Lung (tissue), 12 donors: ENCODE measurements around the gene PPP2R5C. TPM values are rescaled to one million over a fixed set of nuclear protein-coding genes. Genes with fewer than 3 reads are reported as not detected.

Source experiments
- ATAC-seq: fragments of 200-7000 bp; cut with Tn5 transposase; one replicate; pipeline ENCODE4 v1.9.1; 2020; ENCODE audit warnings: moderate number of reproducible peaks; ENCODE audit not compliant: insufficient read depth, low FRiP score
- DNase-seq, 3 donors: peaks; one replicate each; pipeline ENCODE4 v3.0.0-alpha.2; 2013 to 2017
- H3K27ac ChIP-seq, 2 donors: one replicate each; pipeline ENCODE4 v1.5.1; 2013; ENCODE audit warnings: mild to moderate bottlenecking in 2 of 2, moderate library complexity in 2 of 2, control low read depth in 1 of 2, inconsistent platforms in 1 of 2, low read depth in 1 of 2, low read length in 1 of 2
- H3K27me3 ChIP-seq, 3 donors: one replicate each; pipeline ENCODE4 v1.5.1; 2013; ENCODE audit warnings: low read length in 2 of 3; ENCODE audit not compliant: control insufficient read depth in 3 of 3, insufficient read depth in 3 of 3
- H3K36me3 ChIP-seq, 4 donors: one replicate each; pipeline ENCODE4 v1.5.1; 2013; ENCODE audit warnings: low read length in 4 of 4, mild to moderate bottlenecking in 1 of 4, moderate library complexity in 1 of 4; ENCODE audit not compliant: control insufficient read depth in 4 of 4, insufficient read depth in 4 of 4
- H3K4me1 ChIP-seq, 5 donors: one replicate each; pipeline ENCODE4 v1.5.1; 2013; ENCODE audit warnings: low read length in 5 of 5, mild to moderate bottlenecking in 2 of 5, moderate library complexity in 1 of 5; ENCODE audit not compliant: control insufficient read depth in 5 of 5, insufficient read depth in 5 of 5
- H3K4me3 ChIP-seq: one replicate; pipeline ENCODE4 v1.5.1; 2013; ENCODE audit warnings: mild to moderate bottlenecking, control low read depth, moderate library complexity
- H3K9ac ChIP-seq, 2 donors: one replicate each; pipeline ENCODE4 v1.5.1; 2013; ENCODE audit warnings: low read length in 2 of 2, control low read depth in 1 of 2; ENCODE audit not compliant: insufficient read depth in 1 of 2
- H3K9me3 ChIP-seq, 4 donors: one replicate each; pipeline ENCODE4 v1.5.1; 2013; ENCODE audit warnings: low read length in 3 of 4, mild to moderate bottlenecking in 1 of 4, moderate library complexity in 1 of 4; ENCODE audit not compliant: control insufficient read depth in 4 of 4, insufficient read depth in 3 of 4
- CTCF ChIP-seq: IDR thresholded peaks from 2 replicates; pipeline ENCODE4 v1.5.1; 2012; ENCODE audit warnings: mild to moderate bottlenecking; ENCODE audit errors: control extremely low read depth, extremely low read depth
- WGBS, 2 donors: extraction: QIAGEN DNeasy Blood & Tissue Kit; methylation state at CpG; one replicate each; pipeline ENCODE4 v1.1.7; 2013; 5-methylcytosine and 5-hydroxymethylcytosine counted together
- polyA plus RNA-seq, 2 donors: library from polyadenylated mRNA; stranded (reverse); fragments of 200-250 nt; gene quantifications; one replicate each; pipeline ENCODE4 v1.2.1, GENCODE V29; 2013
- total RNA-seq, 2 donors: library from RNA; depleted of rRNA in 1 of 2; stranded (reverse); fragments of >200 nt in 1 of 2; gene quantifications; one replicate each; pipeline ENCODE4 v1.2.1, GENCODE V29; 2014 to 2021
- donor health status: control.
- donor health status: control.
- donor health status: Bipolar disorder and iron deficiency.
- donor health status: healthy.
- donor health status: DM: yes; HTN: yes; CAD: no.

The PPP2R5C gene
- total and polyA plus RNA-seq, 4 donors: 66.6 to 180 (median 126) TPM

- TF ChIP-seq CTCF: no peak
- H3K9ac ChIP-seq: no peak overlapping the region
- ATAC-seq (no peak), DNase-seq (no peak)
- peaks cover 0 to 14% (median 0%) of the 10 kb centered on the region in 5 donors for H3K4me1 ChIP-seq
- no peaks in the 10 kb centered on the region for H3K27me3 ChIP-seq
- WGBS, 2 donors: 57 to 72% methylated on average over 8 of the region's 8 CpGs
- H3K4me3 ChIP-seq: no peak overlapping the region
- H3K36me3 ChIP-seq: peaks cover 0 to 14% (median 7%) of the 10 kb centered on the region in 4 donors
- H3K9me3 ChIP-seq: peaks cover 0 to 2% (median 0%) of the 10 kb centered on the region in 4 donors
- H3K27ac ChIP-seq: peak overlapping the region in 1 of 2 donors; percentile 65
Observed at GRCh38 chr14:101875041-101875726, 113.7 kb downstream of the PPP2R5C start.

GRCh38 chr14:101875727-101876554 is 114.4 kb downstream of the PPP2R5C start:
- peaks cover 0 to 12% (median 0%) of the 10 kb centered on the region in 5 donors for H3K4me1 ChIP-seq
- DNase-seq (no peak), ATAC-seq (no peak)
- H3K27me3 ChIP-seq: no peaks in the 10 kb centered on the region
- no peak overlapping the region for H3K9ac ChIP-seq
- no peak overlapping the region for H3K4me3 ChIP-seq
- TF ChIP-seq CTCF: no peak
- peak overlapping the region in 1 of 2 donors; percentile 65 for H3K27ac ChIP-seq
- 41 to 58% methylated on average over 8 of the region's 8 CpGs for WGBS, 2 donors
- H3K36me3 ChIP-seq: peaks cover 0 to 14% (median 7%) of the 10 kb centered on the region in 4 donors
- peaks cover 0 to 2% (median 0%) of the 10 kb centered on the region in 4 donors for H3K9me3 ChIP-seq

DNA sequence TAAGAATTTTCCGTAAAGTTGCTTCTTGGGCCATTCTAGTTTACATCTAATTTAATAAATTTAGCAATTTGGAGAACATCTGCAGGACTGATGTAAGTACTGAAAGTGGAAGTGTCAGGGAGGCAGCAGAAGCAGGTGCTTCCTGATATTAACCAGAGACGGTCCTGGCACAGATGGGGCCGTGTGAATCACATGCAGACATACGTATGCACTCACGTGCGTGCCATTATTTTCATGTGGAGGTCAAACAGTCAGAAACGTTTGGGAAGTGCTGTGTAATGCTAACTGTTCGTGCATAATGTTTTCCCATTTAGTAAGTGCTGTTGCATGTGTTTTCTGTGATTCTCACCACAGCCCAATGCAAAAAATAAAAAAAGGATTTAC is 115.0 kb downstream of the PPP2R5C start:
- Histone ChIP-seq H3K27me3 (no peaks in the 10 kb centered on the region), H3K4me1 (peaks cover 0 to 12% (median 0%) of the 10 kb centered on the region in 5 donors), H3K9me3 (peaks cover 0 to 2% (median 0%) of the 10 kb centered on the region in 4 donors), H3K9ac (no peak overlapping the region), H3K27ac (peak overlapping the region in 1 of 2 donors; percentile 76), H3K4me3 (no peak overlapping the region), H3K36me3 (peaks cover 0 to 17% (median 7%) of the 10 kb centered on the region in 4 donors)
- DNase-seq (peak; percentile 39 to 74 (median 60)), ATAC-seq (peak; percentile 72)
- 10 to 36% methylated on average over 8 of the region's 8 CpGs for WGBS, 2 donors
- TF ChIP-seq CTCF: no peak
